K562 (cell line): ENCODE results near the gene KYAT1. TPM values are rescaled to one million over a fixed set of nuclear protein-coding genes. Genes with fewer than 3 reads are reported as not detected.
A peak's percentile ranks its signal among the peaks of the same experiment; 100 is the strongest.

Source experiments
- ARHGAP35 ChIP-seq: fragments of 450-650 bp; IDR thresholded peaks from 2 replicates; pipeline ENCODE4 v1.6.1; 2018; ENCODE audit not compliant: partially characterized antibody
- ATF7 ChIP-seq: fragments of 450-650 bp; IDR thresholded peaks from 2 replicates; pipeline ENCODE4 v1.7.1; 2014; ENCODE audit warnings: mild to moderate bottlenecking, moderate library complexity
- CBX3 ChIP-seq, 2 experiments: IDR thresholded peaks; 1 replicate in 1 of 2; 2 replicates in 1 of 2; pipeline ENCODE4 v1.6.1; 2012; ENCODE audit warnings: inconsistent platforms in 2 of 2, low read length in 2 of 2, borderline replicate concordance in 1 of 2, control low read depth in 1 of 2
- CTCF ChIP-seq, 3 experiments: IDR thresholded peaks in 2 of 3; conservative IDR thresholded peaks in 1 of 3; 2 replicates each; pipeline ENCODE4 v1.5.1; 2011 to 2012; ENCODE audit warnings: low read length in 3 of 3, mild to moderate bottlenecking in 3 of 3, control low read depth in 2 of 3, improper control_type of control experiment in 1 of 3, inconsistent platforms in 1 of 3, low read depth in 1 of 3, mixed read lengths in 1 of 3, moderate library complexity in 1 of 3; ENCODE audit not compliant: insufficient read depth in 2 of 3
- DEAF1 ChIP-seq: fragments of 450-650 bp; formaldehyde crosslinking; IDR thresholded peaks from 2 replicates; pipeline ENCODE4 v1.4.0; 2020; ENCODE audit warnings: mild to moderate bottlenecking, moderate library complexity
- KLF1 ChIP-seq: fragments of 450-650 bp; IDR thresholded peaks from 2 replicates; pipeline ENCODE4 v1.6.1; 2016; ENCODE audit warnings: missing genetic modification characterization, missing compliant biosample characterization
- L3MBTL2 ChIP-seq: fragments of 450-650 bp; IDR thresholded peaks from 2 replicates; pipeline ENCODE4 v1.6.1; 2016; ENCODE audit warnings: mild to moderate bottlenecking, moderate library complexity
- POLR3A ChIP-seq: IDR thresholded peaks from 2 replicates; pipeline ENCODE4 v1.6.1; 2011; ENCODE audit warnings: borderline replicate concordance, mild to moderate bottlenecking, moderate library complexity; ENCODE audit not compliant: insufficient read length, insufficient read depth; ENCODE audit errors: extremely low read depth
- PREB ChIP-seq: sonication (generic); formaldehyde crosslinking; IDR thresholded peaks from 2 replicates; pipeline ENCODE4 v1.8.1; 2023; ENCODE audit warnings: mild to moderate bottlenecking, missing genetic modification reagents
- RBM22 ChIP-seq: fragments of 200-400 bp; formaldehyde crosslinking; IDR thresholded peaks from 2 replicates; pipeline ENCODE4 v1.6.1; 2018; ENCODE audit warnings: low read length, low read depth; ENCODE audit not compliant: poor library complexity, severe bottlenecking
- ZBTB7A ChIP-seq: IDR thresholded peaks from 2 replicates; pipeline ENCODE4 v1.6.1; 2011; ENCODE audit warnings: low read depth, mild to moderate bottlenecking, low read length, moderate library complexity, borderline replicate concordance; ENCODE audit not compliant: control insufficient read depth
- polyA plus RNA-seq, 8 experiments: library from polyadenylated mRNA; depleted of rRNA in 4 of 8; stranded (reverse) in 5 of 8; unstranded in 3 of 8; fragments of >200 nt; fragmentation: Nextera tagmentation in 2 of 8; fragmentation: Illumina TruSeq in 1 of 8; extraction: Ambion mirVana in 2 of 8; extraction: Trizol in 1 of 8; gene quantifications; 2 replicates each; pipeline versions ENCODE4 v1.2.1 to v1.2.3, GENCODE V29; 2011 to 2014; ENCODE audit warnings: inconsistent platforms in 1 of 8, missing spikeins in 1 of 8
- total RNA-seq, 7 experiments: library from RNA; depleted of rRNA in 6 of 7; stranded (reverse); fragments of >200 nt in 6 of 7; fragmentation: Illumina TruSeq in 2 of 7; extraction: Trizol in 2 of 7; gene quantifications; 2 replicates each; pipeline versions ENCODE4 v1.2.1 to v1.2.3, GENCODE V29; 2011 to 2021; ENCODE audit warnings: low replicate concordance in 1 of 7
- TF ChIP-seq, protein P1 (sequence below): sonication (generic); formaldehyde crosslinking; IDR thresholded peaks from 2 replicates; pipeline ENCODE4 v1.9.0; 2022; ENCODE audit warnings: mild to moderate bottlenecking, missing genetic modification reagents
- TF ChIP-seq, protein P2 (sequence below): fragments of 450-650 bp; IDR thresholded peaks from 2 replicates; pipeline ENCODE4 v1.7.1; 2018; ENCODE audit warnings: mild to moderate bottlenecking, low read depth; ENCODE audit not compliant: partially characterized antibody
- TF ChIP-seq, protein P3 (sequence below): sonication (generic); formaldehyde crosslinking; IDR thresholded peaks from 2 replicates; pipeline ENCODE4 v1.8.0; 2022; ENCODE audit warnings: missing genetic modification reagents, mild to moderate bottlenecking, moderate library complexity, borderline replicate concordance

Gene KYAT1
- total and polyA plus RNA-seq, 9 of the 15 experiments (the other 6 are each of a cell fraction or from before 2014, with no cell fraction given) = 6.4 to 16.8 (median 11.1) TPM

GRCh38 chr9:128863647-128864046 is 18.1 kb downstream of the KYAT1 start (continued):
- TF ChIP-seq, protein P1, sequence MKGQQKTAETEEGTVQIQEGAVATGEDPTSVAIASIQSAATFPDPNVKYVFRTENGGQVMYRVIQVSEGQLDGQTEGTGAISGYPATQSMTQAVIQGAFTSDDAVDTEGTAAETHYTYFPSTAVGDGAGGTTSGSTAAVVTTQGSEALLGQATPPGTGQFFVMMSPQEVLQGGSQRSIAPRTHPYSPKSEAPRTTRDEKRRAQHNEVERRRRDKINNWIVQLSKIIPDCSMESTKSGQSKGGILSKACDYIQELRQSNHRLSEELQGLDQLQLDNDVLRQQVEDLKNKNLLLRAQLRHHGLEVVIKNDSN (CRISPR knock-in tag) = peak; percentile 69
- TF ChIP-seq DEAF1 (CRISPR knock-in tag) = peak; percentile 45; the same call in 1 of the 2 replicates
- TF ChIP-seq, protein P2, sequence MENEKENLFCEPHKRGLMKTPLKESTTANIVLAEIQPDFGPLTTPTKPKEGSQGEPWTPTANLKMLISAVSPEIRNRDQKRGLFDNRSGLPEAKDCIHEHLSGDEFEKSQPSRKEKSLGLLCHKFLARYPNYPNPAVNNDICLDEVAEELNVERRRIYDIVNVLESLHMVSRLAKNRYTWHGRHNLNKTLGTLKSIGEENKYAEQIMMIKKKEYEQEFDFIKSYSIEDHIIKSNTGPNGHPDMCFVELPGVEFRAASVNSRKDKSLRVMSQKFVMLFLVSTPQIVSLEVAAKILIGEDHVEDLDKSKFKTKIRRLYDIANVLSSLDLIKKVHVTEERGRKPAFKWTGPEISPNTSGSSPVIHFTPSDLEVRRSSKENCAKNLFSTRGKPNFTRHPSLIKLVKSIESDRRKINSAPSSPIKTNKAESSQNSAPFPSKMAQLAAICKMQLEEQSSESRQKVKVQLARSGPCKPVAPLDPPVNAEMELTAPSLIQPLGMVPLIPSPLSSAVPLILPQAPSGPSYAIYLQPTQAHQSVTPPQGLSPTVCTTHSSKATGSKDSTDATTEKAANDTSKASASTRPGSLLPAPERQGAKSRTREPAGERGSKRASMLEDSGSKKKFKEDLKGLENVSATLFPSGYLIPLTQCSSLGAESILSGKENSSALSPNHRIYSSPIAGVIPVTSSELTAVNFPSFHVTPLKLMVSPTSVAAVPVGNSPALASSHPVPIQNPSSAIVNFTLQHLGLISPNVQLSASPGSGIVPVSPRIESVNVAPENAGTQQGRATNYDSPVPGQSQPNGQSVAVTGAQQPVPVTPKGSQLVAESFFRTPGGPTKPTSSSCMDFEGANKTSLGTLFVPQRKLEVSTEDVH = no peak
- peak; percentile 61; the same call in 1 of the 2 replicates for TF ChIP-seq ZBTB7A
- TF ChIP-seq CBX3 (IDR thresholded peaks at IDR 0.05; ENCODE audit: borderline replicate concordance in 1 of 2, low read length in 2 of 2) = 0 out of 3 replicates have a peak, but pooled peaks of 1 of the 2 experiments have one; percentile 22
- no peak for TF ChIP-seq POLR3A
- TF ChIP-seq ARHGAP35 = no peak
- no peak for TF ChIP-seq RBM22
- TF ChIP-seq CTCF (IDR thresholded peaks at IDR 0.05 in 2 of 3, conservative IDR thresholded peaks at IDR 0.05 in 1 of 3; ENCODE audit: insufficient read depth in 2 of 3, low read depth in 1 of 3, low read length in 3 of 3) = peak; percentile 93 to 99 (median 97)
- TF ChIP-seq, protein P3, sequence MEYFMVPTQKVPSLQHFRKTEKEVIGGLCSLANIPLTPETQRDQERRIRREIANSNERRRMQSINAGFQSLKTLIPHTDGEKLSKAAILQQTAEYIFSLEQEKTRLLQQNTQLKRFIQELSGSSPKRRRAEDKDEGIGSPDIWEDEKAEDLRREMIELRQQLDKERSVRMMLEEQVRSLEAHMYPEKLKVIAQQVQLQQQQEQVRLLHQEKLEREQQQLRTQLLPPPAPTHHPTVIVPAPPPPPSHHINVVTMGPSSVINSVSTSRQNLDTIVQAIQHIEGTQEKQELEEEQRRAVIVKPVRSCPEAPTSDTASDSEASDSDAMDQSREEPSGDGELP (CRISPR knock-in tag) = peak; percentile 59; the same call in 1 of the 2 replicates
- TF ChIP-seq ATF7 = 0 out of 2 replicates have a peak, but pooled peaks have one; percentile 12
- TF ChIP-seq L3MBTL2 = peak; percentile 46; the same call in 1 of the 2 replicates
- TF ChIP-seq KLF1 (tag) = peak; percentile 32; the same call in 1 of the 2 replicates
- 0 out of 2 replicates have a peak, but pooled peaks have one; percentile 37 for TF ChIP-seq PREB (CRISPR knock-in tag)
